Progenitor cell of endocrine pancreas (in vitro differentiated cells): Measurements from ENCODE around the gene MYO18A. TPM values are rescaled to one million over a fixed set of nuclear protein-coding genes. Genes with fewer than 3 reads are reported as not detected.

Experiments
- DNase-seq: peaks from one replicate; pipeline ENCODE4 v3.0.0; 2021; ENCODE audit warnings: low spot score; ENCODE audit not compliant: unreplicated experiment
- H3K27ac Mint-ChIP-seq: 2 replicates; pipeline ENCODE4 v1.8.0; 2021; ENCODE audit warnings: mild to moderate bottlenecking, moderate library complexity, mixed read lengths
- H3K27me3 Mint-ChIP-seq: 2 replicates; pipeline ENCODE4 v1.8.0; 2021; ENCODE audit warnings: mixed read lengths
- H3K36me3 Mint-ChIP-seq: 2 replicates; pipeline ENCODE4 v1.8.0; 2022; ENCODE audit warnings: mixed read lengths; ENCODE audit not compliant: insufficient read depth
- H3K4me1 Mint-ChIP-seq: 2 replicates; pipeline ENCODE4 v1.8.0; 2021; ENCODE audit warnings: low read depth, mixed read lengths
- H3K4me3 Mint-ChIP-seq: 2 replicates; pipeline ENCODE4 v1.8.0; 2021; ENCODE audit warnings: low read depth, mild to moderate bottlenecking, moderate library complexity, mixed read lengths
- H3K9me3 Mint-ChIP-seq: 2 replicates; pipeline ENCODE4 v1.8.0; 2021; ENCODE audit warnings: low read depth, mixed read lengths
- CTCF ChIP-seq: fragments of 200-600 bp; sonication (generic); IDR thresholded peaks from one replicate; pipeline ENCODE4 v1.5.0; 2021; ENCODE audit warnings: antibody characterized with exemption, mild to moderate bottlenecking; ENCODE audit not compliant: unreplicated experiment
- total RNA-seq: library from RNA; stranded (reverse); gene quantifications from 2 replicates; pipeline ENCODE4 v1.2.1, GENCODE V29; 2021

MYO18A gene
- total RNA-seq, 1 donor from 2014 or later = 75.7 TPM

GRCh38 chr17:29163563-29163962 lies 16.6 kb downstream of the MYO18A start:
- peaks cover 28% of the 10 kb centered on the region for H3K4me1 Mint-ChIP-seq
- no peak overlapping the region for H3K27ac Mint-ChIP-seq
- no peak for TF ChIP-seq CTCF
- no peak overlapping the region for H3K4me3 Mint-ChIP-seq
- no peaks in the 10 kb centered on the region for H3K27me3 Mint-ChIP-seq
- H3K9me3 Mint-ChIP-seq = no peaks in the 10 kb centered on the region
- DNase-seq = no peak
- H3K36me3 Mint-ChIP-seq = peaks cover 15% of the 10 kb centered on the region

GRCh38 chr17:29162909-29163341 lies 17.3 kb downstream of the MYO18A start:
- H3K9me3 Mint-ChIP-seq = no peaks in the 10 kb centered on the region
- H3K4me1 Mint-ChIP-seq = peaks cover 33% of the 10 kb centered on the region
- no peaks in the 10 kb centered on the region for H3K27me3 Mint-ChIP-seq
- H3K4me3 Mint-ChIP-seq = no peak overlapping the region
- no peak for TF ChIP-seq CTCF
- no peak overlapping the region for H3K27ac Mint-ChIP-seq
- no peak for DNase-seq
- H3K36me3 Mint-ChIP-seq = peaks cover 15% of the 10 kb centered on the region

GRCh38 chr17:29162082-29162908 lies 17.9 kb downstream of the MYO18A start:
- no peak for DNase-seq
- H3K4me1 Mint-ChIP-seq = peaks cover 40% of the 10 kb centered on the region
- no peaks in the 10 kb centered on the region for H3K27me3 Mint-ChIP-seq
- TF ChIP-seq CTCF = no peak
- no peak overlapping the region for H3K27ac Mint-ChIP-seq
- H3K4me3 Mint-ChIP-seq = no peak overlapping the region
- H3K36me3 Mint-ChIP-seq = peaks cover 15% of the 10 kb centered on the region
- no peaks in the 10 kb centered on the region for H3K9me3 Mint-ChIP-seq

- no peaks in the 10 kb centered on the region for H3K27me3 Mint-ChIP-seq
- H3K9me3 Mint-ChIP-seq = no peaks in the 10 kb centered on the region
- peak overlapping the region; percentile 88 for H3K27ac Mint-ChIP-seq
- peaks cover 10% of the 10 kb centered on the region for H3K36me3 Mint-ChIP-seq
- TF ChIP-seq CTCF = no peak
- H3K4me1 Mint-ChIP-seq = peaks cover 55% of the 10 kb centered on the region
- DNase-seq = no peak
- H3K4me3 Mint-ChIP-seq = no peak overlapping the region
These were observed 19.9 kb downstream of the MYO18A start for GRCh38 chr17:29160253-29160652.

GRCh38 chr17:29159306-29159860 lies 20.8 kb downstream of the MYO18A start:
- Mint-ChIP-seq H3K27ac (peak overlapping the region; percentile 83), H3K36me3 (peaks cover 5% of the 10 kb centered on the region), H3K4me3 (no peak overlapping the region), H3K9me3 (no peaks in the 10 kb centered on the region), H3K27me3 (no peaks in the 10 kb centered on the region), H3K4me1 (peaks cover 64% of the 10 kb centered on the region)
- TF ChIP-seq CTCF = no peak
- DNase-seq = no peak
